GM18499 (cell line): ENCODE measurements around the gene DPH2.

Source experiments
- ATAC-seq: cut with Tn5 transposase; IDR thresholded peaks from one replicate; pipeline ENCODE4 v1.9.1; 2021; ENCODE audit warnings: moderate number of reproducible peaks; ENCODE audit not compliant: insufficient read depth, unreplicated experiment

The DPH2 gene, protein sequence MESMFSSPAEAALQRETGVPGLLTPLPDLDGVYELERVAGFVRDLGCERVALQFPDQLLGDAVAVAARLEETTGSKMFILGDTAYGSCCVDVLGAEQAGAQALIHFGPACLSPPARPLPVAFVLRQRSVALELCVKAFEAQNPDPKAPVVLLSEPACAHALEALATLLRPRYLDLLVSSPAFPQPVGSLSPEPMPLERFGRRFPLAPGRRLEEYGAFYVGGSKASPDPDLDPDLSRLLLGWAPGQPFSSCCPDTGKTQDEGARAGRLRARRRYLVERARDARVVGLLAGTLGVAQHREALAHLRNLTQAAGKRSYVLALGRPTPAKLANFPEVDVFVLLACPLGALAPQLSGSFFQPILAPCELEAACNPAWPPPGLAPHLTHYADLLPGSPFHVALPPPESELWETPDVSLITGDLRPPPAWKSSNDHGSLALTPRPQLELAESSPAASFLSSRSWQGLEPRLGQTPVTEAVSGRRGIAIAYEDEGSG

GRCh38 chr1:43969746-43970466 is at the start of gene DPH2:
TSS of gene DPH2 (plus strand) at chr1:43970010. CDS start at chr1:43970176, 166 bp downstream.
- peak; percentile 69 for ATAC-seq

DNA sequence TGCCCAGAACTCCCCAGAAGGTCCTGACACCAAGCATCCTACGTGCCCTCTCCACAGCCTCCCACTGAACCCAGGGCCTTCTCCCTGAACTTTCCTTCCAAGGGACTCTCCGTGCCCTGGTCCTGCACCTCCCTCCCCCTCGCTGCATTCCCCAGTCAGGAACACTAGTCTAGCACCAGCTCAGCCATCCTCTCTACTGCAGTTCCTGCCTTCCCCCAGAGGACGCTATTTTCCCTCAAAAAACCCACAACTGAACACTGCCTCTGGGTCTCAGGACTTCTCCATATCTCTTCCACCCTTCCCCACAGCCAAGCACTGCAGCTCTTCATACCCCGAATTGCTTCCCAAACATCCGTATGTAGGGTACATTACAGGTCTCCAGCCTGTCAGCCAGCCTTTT is 48.8 kb upstream of the DPH2 start:
- ATAC-seq = no peak

GRCh38 chr1:43924516-43924915 is 45.3 kb upstream of the DPH2 start:
- ATAC-seq = no peak

DNA sequence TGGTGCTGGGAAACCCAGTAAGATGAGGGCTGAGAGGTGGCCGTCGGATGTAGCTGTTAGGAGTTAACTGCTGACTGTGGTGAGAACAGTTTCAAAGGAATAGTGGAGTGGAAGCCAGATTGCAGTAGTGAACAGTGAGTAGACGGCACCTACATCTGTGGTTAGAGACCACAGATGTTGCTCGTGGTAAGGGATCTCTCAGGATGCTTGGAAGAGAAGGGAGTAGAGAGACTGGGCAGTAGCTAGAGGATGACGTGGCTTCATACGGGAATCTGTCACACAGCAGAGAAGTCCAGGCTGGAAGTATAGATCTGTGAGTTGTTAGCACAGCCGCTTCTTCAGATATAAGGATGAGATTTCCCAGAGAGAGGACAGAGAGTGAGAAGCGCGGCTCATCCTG is 44.0 kb upstream of the DPH2 start:
- ATAC-seq = no peak

DNA sequence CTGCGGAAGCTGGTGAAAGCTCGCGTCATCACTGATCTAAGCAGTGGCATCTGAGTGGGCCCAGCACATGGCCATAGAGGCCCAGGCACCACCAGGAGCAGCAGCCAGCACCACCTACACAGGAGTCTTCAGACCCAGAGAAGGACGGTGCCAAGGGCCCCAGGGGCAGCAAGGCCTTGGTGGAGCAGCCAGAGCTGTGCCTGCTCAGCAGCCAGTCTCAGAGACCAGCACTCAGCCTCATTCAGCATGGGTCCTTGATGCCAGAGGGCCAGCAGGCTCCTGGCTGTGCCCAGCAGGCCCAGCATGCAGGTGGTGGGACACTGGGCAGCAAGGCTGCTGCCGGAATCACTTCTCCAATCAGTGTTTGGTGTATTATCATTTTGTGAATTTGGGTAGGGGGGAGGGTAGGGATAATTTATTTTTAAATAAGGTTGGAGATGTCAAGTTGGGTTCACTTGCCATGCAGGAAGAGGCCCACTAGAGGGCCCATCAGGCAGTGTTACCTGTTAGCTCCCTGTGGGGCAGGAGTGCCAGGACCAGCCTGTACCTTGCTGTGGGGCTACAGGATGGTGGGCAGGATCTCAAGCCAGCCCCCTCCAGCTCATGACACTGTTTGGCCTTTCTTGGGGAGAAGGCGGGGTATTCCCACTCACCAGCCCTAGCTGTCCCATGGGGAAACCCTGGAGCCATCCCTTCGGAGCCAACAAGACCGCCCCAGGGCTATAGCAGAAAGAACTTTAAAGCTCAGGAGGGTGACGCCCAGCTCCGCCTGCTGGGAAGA is 39.5 kb upstream of the DPH2 start:
- no peak for ATAC-seq

DNA sequence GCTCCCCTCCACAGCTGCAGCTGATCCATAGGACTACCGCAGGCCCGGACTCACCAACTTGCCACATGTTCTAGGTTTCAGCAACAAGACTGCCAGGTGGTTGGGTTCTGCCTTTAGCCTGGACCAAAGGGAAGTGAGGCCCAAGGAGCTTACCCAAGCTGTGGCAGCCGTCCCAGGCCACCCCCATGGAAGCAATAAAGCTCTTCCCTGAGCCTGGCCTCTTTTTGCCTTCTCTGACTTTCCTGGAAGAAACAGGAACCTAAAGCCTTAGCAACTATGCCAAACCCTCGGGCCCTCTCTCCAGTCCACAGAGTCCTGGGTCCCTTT is 38.9 kb upstream of the DPH2 start:
- no peak for ATAC-seq

DNA sequence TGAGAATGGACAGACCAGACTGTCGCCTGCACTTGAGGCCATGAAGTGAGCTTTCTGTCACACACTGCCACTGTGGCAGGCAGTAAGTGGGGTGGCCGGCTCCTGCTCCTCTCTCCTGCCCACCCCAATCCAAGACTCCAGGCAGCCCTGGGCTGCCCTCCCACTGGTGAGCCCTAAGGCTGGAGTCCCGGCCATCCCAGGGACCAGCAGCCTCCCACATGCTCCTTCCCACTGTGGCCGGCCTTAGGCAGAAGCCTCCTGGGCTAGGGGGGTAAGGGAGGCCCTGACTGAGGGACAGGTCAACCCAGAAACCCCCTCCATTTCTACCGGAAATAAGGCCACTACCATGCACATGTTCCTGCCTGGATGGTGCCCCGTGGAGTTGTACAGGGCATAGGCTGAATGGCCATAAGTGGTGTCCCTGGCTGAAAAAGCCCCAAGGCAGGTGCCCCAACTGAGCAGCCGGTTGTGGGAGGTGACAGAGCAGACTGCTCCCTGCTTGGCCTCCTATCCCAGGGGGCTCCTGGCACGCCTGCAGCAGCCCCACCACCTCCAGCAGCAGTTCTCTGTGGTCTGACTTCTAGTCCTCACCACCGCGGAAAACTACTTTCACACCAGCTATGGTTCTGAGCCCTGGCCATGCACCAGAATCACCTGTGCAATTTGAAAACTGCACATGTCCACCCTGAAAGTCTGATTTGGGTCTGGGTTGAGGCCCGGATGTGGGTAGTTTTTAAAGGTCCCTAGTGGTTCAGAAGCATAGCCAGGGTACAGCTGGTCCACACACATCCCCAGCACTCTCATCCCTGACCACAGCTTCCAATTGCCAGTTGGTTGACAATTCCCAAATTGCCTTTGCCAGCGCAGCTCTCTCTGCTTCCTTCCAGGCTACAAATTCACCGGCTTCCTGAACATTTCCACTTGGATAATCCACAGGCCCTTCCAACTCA is 37.8 kb upstream of the DPH2 start:
- ATAC-seq = no peak

GRCh38 chr1:43932786-43933385 is 36.9 kb upstream of the DPH2 start:
- ATAC-seq = no peak

DNA sequence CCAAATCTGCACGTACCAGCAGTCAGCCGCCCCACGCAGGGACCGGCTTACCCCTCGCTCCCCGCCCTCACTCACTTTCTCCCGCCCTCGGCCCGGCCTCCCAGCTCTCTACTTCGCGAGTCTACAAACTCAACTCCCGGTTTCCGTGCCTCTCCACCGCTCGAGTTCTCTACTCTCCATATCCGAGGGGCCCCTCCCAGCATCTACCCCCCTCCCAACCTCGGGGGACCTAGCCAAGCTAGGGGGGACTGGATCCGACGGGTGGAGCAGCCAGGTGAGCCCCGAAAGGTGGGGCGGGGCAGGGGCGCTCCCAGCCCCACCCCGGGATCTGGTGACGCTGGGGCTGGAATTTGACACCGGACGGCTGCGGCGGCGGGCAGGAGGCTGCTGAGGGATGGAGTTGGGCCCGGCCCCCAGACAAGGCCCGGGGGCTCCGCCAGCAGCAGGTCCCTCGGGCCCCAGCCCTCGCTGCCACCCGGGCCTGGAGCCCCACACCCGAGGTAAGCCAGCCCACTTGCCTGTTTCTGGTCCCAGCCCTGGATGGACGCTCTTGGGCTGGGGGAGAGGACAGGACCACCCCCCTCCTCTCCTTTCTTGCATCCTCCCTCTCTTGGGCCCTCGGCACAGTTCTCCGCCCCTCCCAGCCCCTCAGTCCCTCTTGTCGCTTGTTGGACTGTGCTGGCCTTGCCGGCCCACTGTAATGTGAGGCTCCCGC is 36.3 kb upstream of the DPH2 start, which contains the start of gene ARTN:
ARTN (plus strand) TSS at position 416 of the 715 bp plus-strand sequence. CDS start 1,856 bp downstream, outside the sequence.
- no peak for ATAC-seq

DNA sequence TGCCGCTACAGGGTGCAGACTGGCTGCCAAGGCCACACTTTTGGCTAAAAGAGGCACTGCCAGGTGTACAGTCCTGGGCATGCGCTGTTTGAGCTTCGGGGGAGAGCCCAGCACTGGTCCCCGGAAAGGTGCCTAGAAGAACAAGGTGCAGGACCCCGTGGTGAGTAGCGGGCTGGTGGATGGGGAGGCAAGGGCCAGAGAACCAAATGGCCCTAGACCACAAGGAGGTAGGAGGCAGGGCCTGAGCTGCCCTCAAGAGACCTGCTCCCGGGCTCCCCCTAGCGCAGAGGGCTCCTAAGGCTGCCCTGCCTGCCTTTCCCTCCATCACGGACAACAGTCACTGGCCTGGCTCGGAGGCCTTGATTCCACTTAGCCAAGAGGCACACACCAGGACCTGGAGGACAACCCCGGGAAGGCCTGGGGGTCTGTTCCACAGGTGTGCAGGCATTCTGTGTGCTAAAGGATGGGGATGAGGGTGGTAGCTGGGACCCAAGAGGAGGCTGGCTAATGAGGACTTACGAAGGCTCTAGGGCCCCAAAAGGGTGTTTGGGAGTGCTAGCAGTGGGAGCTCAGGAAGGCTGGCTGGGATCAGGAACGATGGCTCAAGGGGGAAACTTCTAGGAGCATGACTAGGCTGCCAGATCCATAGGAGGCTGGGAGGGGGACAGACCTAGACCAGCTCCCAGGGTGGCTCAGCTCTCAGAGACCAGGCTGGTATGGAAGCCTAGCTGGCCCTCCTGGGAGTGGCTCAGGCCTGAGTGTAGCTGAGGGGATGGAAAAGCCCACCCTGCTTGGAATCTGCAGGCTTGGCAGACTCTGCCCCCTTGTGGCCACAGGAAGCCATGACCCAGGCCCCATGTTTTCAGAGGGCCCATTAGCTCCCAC is 35.5 kb upstream of the DPH2 start:
- no peak for ATAC-seq

DNA sequence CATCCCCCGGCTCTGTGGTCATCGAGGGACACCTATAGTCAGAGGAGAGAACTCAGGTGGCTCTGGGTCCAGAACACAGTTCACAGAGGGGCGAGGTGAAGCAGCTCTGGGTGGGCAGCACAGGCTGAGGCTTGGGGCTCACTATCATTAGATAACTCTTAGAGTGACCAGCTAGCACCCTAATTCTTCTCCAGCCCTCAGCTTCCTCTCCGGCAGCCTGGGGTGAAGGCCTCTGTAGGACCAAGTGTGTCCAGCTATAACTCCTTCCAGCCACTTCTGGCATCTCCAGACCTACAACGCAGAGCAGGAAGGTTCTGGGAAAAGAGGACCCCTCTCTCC is 34.9 kb upstream of the DPH2 start:
- no peak for ATAC-seq

DNA sequence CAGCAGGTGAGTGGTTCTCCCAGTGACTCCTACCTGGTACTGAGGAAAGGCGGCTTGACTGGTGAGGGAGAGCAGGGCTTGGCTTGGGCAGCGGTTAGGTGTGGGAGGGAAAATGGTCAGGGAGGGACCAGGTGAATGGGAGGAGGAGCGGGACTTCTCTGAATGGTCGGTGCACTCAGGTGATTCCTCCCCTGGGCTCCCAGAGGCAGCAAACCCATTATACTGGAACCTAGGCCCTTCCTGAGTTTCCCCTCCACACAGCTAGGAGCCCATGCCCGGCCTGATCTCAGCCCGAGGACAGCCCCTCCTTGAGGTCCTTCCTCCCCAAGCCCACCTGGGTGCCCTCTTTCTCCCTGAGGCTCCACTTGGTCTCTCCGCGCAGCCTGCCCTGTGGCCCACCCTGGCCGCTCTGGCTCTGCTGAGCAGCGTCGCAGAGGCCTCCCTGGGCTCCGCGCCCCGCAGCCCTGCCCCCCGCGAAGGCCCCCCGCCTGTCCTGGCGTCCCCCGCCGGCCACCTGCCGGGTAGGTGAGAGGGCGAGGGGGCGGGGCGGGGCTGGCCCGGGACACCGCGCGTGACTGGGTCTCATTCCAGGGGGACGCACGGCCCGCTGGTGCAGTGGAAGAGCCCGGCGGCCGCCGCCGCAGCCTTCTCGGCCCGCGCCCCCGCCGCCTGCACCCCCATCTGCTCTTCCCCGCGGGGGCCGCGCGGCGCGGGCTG is 33.9 kb upstream of the DPH2 start:
- no peak for ATAC-seq

GRCh38 chr1:43936431-43937151 is 33.2 kb upstream of the DPH2 start:
- no peak for ATAC-seq

DNA sequence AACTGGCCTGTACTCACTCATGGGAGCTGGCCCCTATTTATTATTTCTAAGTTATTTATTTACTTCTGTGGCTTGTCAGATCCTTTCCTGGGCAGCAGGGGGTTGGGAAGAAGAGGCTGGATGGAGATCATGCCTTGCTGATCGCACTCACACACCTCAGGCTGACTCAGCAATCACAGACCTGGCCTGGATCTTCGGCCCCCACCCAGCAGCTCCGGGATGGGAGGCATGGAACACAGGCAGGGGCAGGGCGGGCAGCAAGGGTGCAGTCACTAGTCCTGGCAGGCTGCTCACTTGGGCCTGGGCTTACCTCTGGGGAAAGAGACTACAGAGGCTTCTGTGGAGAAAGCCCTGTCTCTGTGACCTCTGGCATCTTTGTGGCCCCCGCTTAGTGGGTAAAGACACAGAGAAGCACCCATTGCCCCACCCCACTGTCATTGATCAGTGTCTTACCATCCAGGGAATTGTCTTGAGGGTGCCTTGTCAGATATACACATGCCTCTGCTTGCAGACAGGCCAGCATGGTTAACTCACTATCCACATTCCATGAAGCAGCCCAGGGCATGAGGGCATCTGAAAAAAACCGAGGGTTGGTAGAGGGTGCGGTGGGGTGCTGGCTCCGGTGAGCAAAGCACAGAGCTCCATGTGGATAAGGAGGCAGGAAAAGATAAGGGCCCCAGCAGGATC is 32.5 kb upstream of the DPH2 start:
- no peak for ATAC-seq

GRCh38 chr1:43938383-43938782 is 31.4 kb upstream of the DPH2 start:
- no peak for ATAC-seq
